ENCODE data around the gene RGS6. TPM values are rescaled to one million over a fixed set of nuclear protein-coding genes. Genes with fewer than 3 reads are reported as not detected.

RGS6 gene
- total RNA-seq, 1 experiment from 2014 or later = not detected

DNA sequence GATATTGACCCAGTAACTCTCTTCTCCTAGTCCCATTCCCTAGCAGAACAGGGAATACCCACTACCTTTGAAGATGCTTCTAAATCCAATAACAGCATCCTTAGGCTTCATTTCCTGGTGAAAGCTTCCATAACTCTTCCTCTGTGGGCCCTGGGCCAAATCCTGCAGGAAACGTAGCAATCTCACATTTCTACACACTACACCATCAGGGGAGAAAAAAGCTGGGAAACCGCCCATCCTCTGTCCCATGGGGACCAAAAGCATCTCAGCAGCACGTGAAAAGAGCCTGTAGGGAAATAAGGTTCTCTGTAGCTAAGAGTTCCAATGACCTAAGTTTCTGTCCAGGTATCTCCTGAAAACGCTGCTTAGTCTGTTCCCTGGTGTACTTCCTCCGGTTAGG is 621.4 kb downstream of the RGS6 start:
- Histone ChIP-seq H3K4me3 (no peak overlapping the region), H3K9me3 (replicated peaks) (no peaks in the 10 kb centered on the region), H3K4me1 (no peaks in the 10 kb centered on the region), H3K27ac (no peak overlapping the region), H3K27me3 (no peaks in the 10 kb centered on the region), H3K36me3 (no peaks in the 10 kb centered on the region)
- DNase-seq = no peak

DNA sequence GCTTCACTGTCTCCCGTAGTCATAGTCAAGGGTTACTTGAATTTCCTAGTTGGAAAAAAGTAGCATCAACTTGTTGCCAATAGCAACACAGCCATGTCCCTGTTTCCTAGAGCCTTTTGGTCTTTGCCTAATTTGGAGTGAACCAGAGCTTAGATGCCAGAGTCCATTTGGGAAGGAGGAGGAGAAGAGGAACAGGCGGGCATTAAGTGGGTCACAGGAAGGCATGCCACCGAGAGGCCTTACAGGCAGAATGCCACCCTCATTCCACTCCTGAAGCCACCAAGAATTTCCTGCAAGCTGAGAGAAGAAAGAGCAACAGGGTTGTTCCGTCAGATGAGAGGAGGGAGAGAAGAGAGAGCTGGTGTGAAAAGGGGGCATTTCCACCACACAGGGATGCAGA is 622.2 kb downstream of the RGS6 start:
- DNase-seq = no peak
- H3K4me1 ChIP-seq = no peaks in the 10 kb centered on the region
- H3K27ac ChIP-seq = no peak overlapping the region
- H3K27me3 ChIP-seq = no peaks in the 10 kb centered on the region
- no peaks in the 10 kb centered on the region for H3K36me3 ChIP-seq
- no peaks in the 10 kb centered on the region for H3K9me3 ChIP-seq (replicated peaks)
- H3K4me3 ChIP-seq = no peak overlapping the region

DNA sequence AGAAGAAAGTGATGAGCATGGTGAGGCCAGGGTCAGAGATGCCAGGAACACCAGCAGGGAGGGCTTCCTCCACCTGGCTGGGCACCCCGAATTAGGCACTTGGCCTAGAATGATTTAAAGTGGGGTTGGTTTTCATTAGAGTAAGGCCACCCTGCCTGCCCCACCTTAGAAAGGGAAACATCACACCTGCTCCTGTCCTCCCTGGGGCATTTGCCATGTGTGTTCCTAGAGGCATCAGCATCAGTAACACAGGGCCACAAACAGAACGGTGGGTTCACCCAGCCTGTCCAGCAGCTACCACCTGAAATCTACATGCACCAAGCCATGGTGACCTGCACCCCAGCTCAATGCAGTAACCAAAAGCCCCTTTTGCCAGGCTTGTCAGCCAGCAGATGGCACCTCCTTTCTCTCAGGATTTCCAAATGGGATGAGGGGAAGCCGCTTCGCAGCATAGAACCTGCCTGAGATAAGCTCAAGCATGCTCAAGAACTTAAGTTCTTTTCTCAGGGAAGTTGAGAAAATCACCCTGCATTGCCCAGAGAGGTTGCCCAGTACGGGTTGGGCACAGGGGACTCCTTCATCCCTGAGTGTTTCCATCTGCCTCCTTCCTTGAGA is 622.9 kb downstream of the RGS6 start:
- DNase-seq = no peak
- H3K4me3 ChIP-seq = no peak overlapping the region
- no peaks in the 10 kb centered on the region for H3K9me3 ChIP-seq (replicated peaks)
- no peak overlapping the region for H3K27ac ChIP-seq
- H3K36me3 ChIP-seq = no peaks in the 10 kb centered on the region
- H3K27me3 ChIP-seq = no peaks in the 10 kb centered on the region
- no peaks in the 10 kb centered on the region for H3K4me1 ChIP-seq

DNA sequence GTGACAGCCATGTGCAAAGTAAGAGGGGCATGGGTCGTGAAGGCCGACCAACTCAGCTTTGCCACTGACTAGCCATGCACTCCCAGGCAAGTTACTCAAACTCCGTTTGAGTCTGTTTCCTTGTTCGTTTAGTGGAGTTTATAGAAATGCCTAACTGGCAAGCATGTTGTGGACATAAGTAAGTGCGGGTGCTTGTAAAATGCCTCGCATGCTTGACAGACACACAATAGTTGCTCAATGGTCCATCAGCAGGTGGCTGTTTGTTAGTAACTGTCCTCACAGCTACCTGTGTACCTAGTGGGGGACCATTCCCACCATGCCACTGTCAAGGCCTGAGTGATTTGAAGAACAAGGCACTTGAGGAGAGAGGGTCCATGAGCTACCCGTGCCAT is 623.4 kb downstream of the RGS6 start:
- Histone ChIP-seq H3K36me3 (no peaks in the 10 kb centered on the region), H3K4me3 (no peak overlapping the region), H3K4me1 (no peaks in the 10 kb centered on the region), H3K9me3 (replicated peaks) (no peaks in the 10 kb centered on the region), H3K27me3 (no peaks in the 10 kb centered on the region), H3K27ac (no peak overlapping the region)
- no peak for DNase-seq

DNA sequence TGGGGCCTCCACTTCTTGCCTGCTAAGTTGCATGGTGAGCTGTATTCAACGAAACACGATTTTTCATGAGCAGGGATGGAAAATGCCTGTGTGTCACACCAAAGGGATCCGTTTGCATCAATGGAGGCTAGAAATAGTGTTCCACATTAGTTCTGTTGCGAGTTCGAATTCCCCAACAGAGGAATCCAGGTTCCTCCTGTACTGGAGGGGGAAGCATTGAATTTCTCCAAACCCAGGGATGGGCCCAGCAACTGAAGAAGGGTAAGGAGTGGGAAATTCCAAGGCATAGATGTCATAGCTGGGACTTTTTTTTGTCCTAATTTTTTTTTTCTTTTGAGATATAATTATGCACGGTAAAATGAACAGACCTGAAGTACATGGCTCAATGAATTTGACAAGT is 625.4 kb downstream of the RGS6 start:
- Histone ChIP-seq H3K27me3 (no peaks in the 10 kb centered on the region), H3K9me3 (replicated peaks) (no peaks in the 10 kb centered on the region), H3K4me3 (no peak overlapping the region), H3K36me3 (no peaks in the 10 kb centered on the region), H3K4me1 (no peaks in the 10 kb centered on the region), H3K27ac (no peak overlapping the region)
- no peak for DNase-seq

DNA sequence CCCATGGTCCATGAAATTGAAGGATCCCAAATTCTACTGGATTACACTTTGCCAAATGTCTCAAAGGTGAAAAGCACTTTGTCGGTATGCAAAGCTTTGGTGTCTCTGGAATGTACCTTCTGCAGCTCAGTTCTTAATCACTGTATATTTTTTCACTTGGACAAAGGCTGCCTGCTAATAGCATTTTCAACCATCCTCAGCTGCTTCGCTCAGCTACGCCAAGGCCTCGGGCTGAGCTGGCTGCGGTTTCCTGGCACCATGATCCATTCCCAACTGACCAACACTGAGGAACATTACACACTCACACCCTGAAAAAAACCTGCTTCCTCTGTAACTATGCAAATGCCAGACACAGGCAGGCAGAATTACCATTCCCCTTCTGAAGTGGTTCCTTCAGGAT is 626.5 kb downstream of the RGS6 start:
- H3K4me1 ChIP-seq = no peaks in the 10 kb centered on the region

DNA sequence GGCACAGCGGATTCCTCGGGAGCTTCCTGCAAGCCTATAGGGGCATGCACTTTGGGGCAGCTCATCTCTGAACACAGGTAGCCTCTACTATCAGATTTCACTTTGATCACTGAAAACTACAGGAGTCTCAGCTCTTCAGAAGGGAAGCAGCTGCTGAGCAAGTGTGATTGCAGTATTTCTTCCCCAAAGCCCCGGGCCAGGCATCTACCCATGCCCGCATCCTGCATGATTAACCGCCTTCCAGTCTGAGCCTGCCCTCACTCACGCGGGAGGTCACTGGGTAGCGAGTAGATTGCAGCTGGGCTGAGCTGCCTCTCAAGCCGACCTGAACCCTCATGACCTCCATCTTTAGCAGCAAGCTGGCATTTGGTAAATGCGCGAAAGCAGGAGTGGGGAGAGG is 627.0 kb downstream of the RGS6 start:
- Histone ChIP-seq H3K36me3 (no peaks in the 10 kb centered on the region), H3K9me3 (replicated peaks) (no peaks in the 10 kb centered on the region), H3K4me3 (no peak overlapping the region), H3K27me3 (no peaks in the 10 kb centered on the region), H3K4me1 (no peaks in the 10 kb centered on the region), H3K27ac (no peak overlapping the region)
- DNase-seq = no peak

More for the DNA sequence above, 626.5 kb downstream of the RGS6 start:
- Histone ChIP-seq H3K36me3 (no peaks in the 10 kb centered on the region), H3K4me3 (no peak overlapping the region), H3K27me3 (no peaks in the 10 kb centered on the region), H3K9me3 (replicated peaks) (no peaks in the 10 kb centered on the region), H3K27ac (no peak overlapping the region)
- no peak for DNase-seq

DNA sequence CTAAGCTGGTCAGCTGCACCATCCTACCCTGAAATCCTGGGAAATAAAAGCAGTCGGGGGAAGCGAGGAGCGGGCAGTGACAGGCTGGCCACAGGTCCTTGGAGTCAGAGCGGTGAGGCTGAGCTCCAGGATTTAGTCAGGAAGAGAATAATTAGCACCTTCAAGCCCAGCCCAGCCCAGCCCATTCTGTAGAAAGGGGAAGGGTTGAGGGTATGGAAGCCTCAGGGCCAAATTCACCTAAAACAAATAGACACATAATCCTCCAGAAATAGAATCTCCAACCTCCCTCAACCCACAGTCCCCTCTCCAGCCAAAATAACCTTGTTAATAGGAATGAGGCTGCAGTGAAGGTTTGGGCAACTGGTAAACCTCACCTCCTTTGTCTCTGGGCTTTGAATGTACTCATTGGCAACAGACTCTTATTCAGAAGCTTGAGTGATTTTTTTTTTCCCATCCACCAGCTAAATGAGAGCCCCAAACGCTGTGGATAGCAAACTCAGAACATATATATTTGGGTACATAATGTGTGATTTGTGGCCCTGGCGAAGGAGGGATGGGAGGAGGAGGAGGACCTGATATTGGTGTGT is 627.5 kb downstream of the RGS6 start:
- no peaks in the 10 kb centered on the region for H3K36me3 ChIP-seq
- H3K9me3 ChIP-seq (replicated peaks) = no peaks in the 10 kb centered on the region
- H3K27ac ChIP-seq = no peak overlapping the region
- no peaks in the 10 kb centered on the region for H3K4me1 ChIP-seq
- H3K27me3 ChIP-seq = no peaks in the 10 kb centered on the region
- no peak for DNase-seq
- H3K4me3 ChIP-seq = no peak overlapping the region

DNA sequence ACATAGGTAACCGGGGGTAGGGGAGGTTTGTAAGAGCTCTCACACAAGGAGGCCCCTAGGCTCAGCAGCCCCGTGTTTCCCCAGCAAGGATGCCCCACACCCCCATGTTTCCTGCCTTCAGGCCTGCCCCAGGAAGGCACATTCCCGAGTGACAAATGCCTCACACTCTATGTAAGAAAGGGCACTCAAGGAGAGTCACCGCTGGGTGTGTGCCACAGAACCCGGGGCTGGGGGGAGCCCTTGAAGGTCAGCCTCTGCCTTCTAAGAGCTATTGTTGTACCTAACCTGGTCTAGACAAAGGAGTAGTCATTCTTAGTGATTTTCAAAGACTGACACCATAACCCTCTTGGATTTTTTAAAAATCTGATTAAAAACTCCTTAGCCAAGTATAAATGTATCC is 628.1 kb downstream of the RGS6 start:
- Histone ChIP-seq H3K9me3 (replicated peaks) (no peaks in the 10 kb centered on the region), H3K4me1 (no peaks in the 10 kb centered on the region), H3K27ac (no peak overlapping the region), H3K4me3 (no peak overlapping the region), H3K27me3 (no peaks in the 10 kb centered on the region), H3K36me3 (no peaks in the 10 kb centered on the region)
- DNase-seq = no peak

DNA sequence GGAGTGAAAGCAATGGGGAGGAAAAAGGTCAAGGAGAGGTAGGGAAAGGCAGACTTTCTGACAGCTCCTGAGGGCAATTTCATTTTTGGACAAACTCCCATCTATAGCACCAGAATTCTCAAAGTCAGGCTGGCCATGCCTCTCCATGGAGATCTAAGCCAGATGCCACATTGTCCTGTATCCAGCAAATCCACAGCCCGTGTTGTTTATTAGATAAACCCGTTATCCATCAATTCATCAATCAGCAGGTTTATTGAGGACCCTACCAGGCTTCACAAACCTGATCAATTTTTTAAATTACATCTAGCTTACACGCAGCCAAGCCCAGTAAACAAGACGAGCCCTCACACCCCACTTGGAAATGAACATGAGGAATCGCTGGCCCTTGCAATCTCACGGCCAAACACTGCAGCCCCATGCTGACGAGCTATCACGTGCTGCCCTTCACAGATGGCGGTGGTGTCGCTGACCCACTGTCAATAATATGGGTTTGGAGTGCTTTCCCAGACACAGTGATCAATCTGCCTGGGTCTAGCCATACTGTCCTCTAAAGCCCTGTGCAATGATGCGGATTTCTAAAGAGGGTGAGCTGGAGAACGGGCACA is 628.8 kb downstream of the RGS6 start:
- Histone ChIP-seq H3K4me3 (no peak overlapping the region), H3K27ac (no peak overlapping the region), H3K4me1 (no peaks in the 10 kb centered on the region), H3K27me3 (no peaks in the 10 kb centered on the region), H3K36me3 (no peaks in the 10 kb centered on the region), H3K9me3 (replicated peaks) (no peaks in the 10 kb centered on the region)
- no peak for DNase-seq

DNA sequence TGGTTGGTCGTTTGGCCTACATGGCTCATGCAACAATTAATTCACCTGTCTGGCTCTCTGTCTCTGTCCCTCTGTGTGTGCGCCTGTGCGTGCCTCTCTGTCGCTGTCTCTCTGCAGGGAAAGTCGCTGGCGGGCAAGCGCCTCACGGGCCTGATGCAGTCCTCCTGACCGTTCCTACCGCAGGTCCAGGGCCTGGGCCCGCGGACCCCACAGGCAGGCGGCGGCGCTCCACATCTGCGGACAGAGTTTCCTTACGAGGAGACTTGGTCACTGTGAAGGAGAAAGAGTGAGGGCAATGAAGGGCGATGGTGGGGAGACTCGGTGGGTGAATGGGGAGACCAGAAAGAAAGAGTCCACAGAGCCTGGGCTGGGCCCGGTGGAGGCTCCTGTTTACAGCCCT is 630.1 kb downstream of the RGS6 start:
- no peaks in the 10 kb centered on the region for H3K4me1 ChIP-seq
- H3K27me3 ChIP-seq = no peaks in the 10 kb centered on the region
- H3K36me3 ChIP-seq = no peaks in the 10 kb centered on the region
- H3K27ac ChIP-seq = no peak overlapping the region
- no peaks in the 10 kb centered on the region for H3K9me3 ChIP-seq (replicated peaks)
- H3K4me3 ChIP-seq = no peak overlapping the region
- no peak for DNase-seq

DNA sequence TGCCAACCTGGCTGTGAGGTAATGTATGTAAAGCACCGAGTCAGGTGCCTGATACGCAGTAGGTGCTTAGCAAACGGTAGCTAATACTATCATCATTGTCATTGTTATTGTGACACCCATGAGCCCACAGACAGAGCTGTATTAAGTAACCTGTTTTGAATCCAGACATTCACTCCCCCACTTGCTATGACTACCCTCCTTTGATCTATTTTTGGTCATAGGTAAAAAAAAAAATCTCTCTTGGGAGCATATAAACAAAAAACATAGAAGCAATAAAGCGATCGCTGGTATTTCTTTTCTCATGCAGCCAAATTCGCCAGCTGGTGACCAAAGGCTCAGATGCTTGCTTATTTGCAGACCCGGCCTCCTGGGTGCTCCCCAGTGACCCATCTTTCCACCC is 631.4 kb downstream of the RGS6 start:
- Histone ChIP-seq H3K27ac (no peak overlapping the region), H3K27me3 (no peaks in the 10 kb centered on the region), H3K9me3 (replicated peaks) (no peaks in the 10 kb centered on the region), H3K4me1 (no peaks in the 10 kb centered on the region), H3K36me3 (no peaks in the 10 kb centered on the region), H3K4me3 (no peak overlapping the region)
- DNase-seq = no peak

DNA sequence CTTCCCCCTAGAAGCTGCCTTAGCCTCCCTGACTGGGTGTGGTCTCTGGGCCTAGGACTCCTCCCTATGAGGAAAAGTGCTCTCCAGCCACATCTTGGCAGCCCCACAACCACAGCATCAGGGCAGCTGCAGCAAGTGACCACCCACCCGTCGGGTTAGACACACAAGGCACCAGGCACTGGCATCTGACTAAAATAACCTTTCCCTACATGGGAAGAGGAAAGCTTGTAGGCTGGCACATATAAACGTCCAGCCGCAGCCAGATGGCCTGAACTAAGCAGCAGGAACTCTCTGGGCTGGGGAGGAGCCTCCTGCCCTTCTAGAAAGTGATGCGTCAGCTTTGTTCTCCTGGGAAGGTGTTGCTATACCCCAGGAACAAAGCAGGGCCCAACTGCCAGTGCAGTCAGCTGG is 632.9 kb downstream of the RGS6 start:
- no peak for DNase-seq
- Histone ChIP-seq H3K4me3 (no peak overlapping the region), H3K27me3 (no peaks in the 10 kb centered on the region), H3K4me1 (no peaks in the 10 kb centered on the region), H3K9me3 (replicated peaks) (no peaks in the 10 kb centered on the region), H3K36me3 (no peaks in the 10 kb centered on the region), H3K27ac (no peak overlapping the region)

DNA sequence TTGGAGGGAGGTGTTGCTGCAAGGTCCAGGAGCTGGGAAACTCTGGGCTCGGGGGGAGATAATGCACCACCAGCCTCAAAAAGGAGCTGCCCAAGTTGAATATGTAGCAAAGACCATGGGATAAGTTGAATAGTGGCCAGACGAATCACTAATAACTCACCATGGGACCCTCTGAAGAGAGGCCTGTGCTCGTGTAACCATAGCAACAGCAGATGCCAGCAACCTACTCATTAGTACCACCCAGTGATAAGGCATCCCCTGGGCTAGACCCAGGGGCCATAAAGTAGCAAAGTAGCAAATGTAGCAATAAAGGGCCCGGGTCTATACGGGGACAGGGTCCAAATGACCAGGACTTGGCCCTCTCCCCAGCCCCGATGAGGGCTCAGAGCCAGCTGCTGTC is 633.7 kb downstream of the RGS6 start:
- no peak for DNase-seq
- Histone ChIP-seq H3K36me3 (no peaks in the 10 kb centered on the region), H3K27ac (no peak overlapping the region), H3K27me3 (no peaks in the 10 kb centered on the region), H3K4me3 (no peak overlapping the region), H3K9me3 (replicated peaks) (no peaks in the 10 kb centered on the region), H3K4me1 (no peaks in the 10 kb centered on the region)

DNA sequence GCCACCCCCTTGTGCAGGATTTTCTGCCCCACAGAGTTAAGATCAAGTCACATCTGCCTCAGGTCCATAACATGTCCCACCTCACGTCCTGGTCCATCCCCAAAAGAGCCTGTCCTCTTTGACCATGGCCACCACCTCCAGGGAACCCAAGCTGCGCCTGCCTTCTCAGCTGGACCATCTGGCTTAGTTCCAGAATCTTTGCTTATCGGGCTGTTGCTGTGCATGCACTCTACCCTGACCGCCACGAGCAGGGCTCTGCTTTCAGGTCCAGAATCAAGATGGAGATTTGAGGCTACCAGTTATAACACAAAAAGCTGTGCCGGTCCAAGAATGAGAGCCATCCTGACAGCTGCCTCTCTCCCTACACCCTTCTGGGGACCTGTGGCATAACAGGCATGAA is 635.0 kb downstream of the RGS6 start:
- H3K4me3 ChIP-seq = no peak overlapping the region
- H3K9me3 ChIP-seq (replicated peaks) = no peaks in the 10 kb centered on the region
- no peaks in the 10 kb centered on the region for H3K36me3 ChIP-seq
- H3K27me3 ChIP-seq = no peaks in the 10 kb centered on the region
- no peak overlapping the region for H3K27ac ChIP-seq
- no peak for DNase-seq
- no peaks in the 10 kb centered on the region for H3K4me1 ChIP-seq
